ENCODE measurements around the gene MYO15A.

The MYO15A gene

DNA sequence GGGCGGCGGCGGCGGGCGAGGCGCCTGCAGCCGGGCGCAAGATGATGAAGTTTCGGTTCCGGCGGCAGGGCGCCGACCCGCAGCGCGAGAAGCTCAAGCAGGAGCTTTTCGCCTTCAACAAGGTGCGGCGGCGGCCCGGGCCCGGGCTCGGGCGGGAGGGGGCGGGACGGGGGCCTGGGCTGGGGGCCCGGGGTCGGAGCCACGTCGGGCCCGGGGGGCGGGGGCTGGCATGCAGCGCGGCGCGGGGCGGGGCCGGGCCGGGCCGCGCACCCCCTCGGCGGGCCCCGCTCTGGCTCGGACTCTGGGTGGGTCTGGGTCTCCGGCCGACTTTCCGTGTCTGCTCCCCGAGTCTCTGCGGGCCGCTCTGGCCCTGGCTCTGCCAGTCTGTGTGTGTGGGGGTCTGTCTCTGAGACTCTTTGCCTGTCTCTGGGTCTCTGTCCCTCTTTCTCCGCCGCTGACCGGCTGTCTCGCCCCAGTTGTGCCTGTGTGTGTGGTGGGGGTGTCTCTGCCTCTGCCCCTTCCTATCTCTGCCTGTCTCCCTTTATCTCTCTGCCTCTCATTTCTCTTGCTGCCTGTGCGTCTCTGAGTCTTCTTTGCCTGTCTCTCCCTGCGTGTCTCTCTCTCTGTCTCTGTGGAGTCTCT, 117.2 kb downstream of the MYO15A start:
- Histone ChIP-seq H3K9me3 (ENCODE audit: insufficient read depth, low read length, severe bottlenecking) (no peaks in the 10 kb centered on the region), H3K27me3 (ENCODE audit: insufficient read depth, low read length, poor library complexity) (no peaks in the 10 kb centered on the region), H3K36me3 (ENCODE audit: insufficient read depth, low read length) (no peaks in the 10 kb centered on the region), H3K79me2 (ENCODE audit: insufficient read depth, low read length) (peaks cover 46% of the 10 kb centered on the region), H4K20me1 (ENCODE audit: insufficient read depth, low read length) (peaks cover 37% of the 10 kb centered on the region), H2AFZ (ENCODE audit: low read depth, low read length) (peak overlapping the region; percentile 92), H3K4me2 (ENCODE audit: insufficient read depth, low read length) (peak overlapping the region; percentile 90), H3K4me1 (ENCODE audit: insufficient read depth, low read length) (peaks cover 34% of the 10 kb centered on the region), H3K4me3 (ENCODE audit: low read depth in 1 of 2, low read length in 2 of 2) (peak overlapping the region; percentile 48 to 83), H3K27ac (ENCODE audit: low read length) (peak overlapping the region; percentile 55), H3K9ac (ENCODE audit: low read depth, low read length) (peak overlapping the region; percentile 61)
- DNase-seq: no peak
- ATAC-seq (ENCODE audit: insufficient read depth, low read depth): peak; percentile 22
- TF ChIP-seq, protein P1, sequence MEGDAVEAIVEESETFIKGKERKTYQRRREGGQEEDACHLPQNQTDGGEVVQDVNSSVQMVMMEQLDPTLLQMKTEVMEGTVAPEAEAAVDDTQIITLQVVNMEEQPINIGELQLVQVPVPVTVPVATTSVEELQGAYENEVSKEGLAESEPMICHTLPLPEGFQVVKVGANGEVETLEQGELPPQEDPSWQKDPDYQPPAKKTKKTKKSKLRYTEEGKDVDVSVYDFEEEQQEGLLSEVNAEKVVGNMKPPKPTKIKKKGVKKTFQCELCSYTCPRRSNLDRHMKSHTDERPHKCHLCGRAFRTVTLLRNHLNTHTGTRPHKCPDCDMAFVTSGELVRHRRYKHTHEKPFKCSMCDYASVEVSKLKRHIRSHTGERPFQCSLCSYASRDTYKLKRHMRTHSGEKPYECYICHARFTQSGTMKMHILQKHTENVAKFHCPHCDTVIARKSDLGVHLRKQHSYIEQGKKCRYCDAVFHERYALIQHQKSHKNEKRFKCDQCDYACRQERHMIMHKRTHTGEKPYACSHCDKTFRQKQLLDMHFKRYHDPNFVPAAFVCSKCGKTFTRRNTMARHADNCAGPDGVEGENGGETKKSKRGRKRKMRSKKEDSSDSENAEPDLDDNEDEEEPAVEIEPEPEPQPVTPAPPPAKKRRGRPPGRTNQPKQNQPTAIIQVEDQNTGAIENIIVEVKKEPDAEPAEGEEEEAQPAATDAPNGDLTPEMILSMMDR (IDR thresholded peaks at IDR 0.05; ENCODE audit: borderline replicate concordance, extremely low read depth, low read length, poor library complexity, severe bottlenecking): no peak
- TF ChIP-seq EZH2 (IDR thresholded peaks at IDR 0.05; ENCODE audit: borderline replicate concordance, low read depth, low read length, severe bottlenecking): no peak

DNA sequence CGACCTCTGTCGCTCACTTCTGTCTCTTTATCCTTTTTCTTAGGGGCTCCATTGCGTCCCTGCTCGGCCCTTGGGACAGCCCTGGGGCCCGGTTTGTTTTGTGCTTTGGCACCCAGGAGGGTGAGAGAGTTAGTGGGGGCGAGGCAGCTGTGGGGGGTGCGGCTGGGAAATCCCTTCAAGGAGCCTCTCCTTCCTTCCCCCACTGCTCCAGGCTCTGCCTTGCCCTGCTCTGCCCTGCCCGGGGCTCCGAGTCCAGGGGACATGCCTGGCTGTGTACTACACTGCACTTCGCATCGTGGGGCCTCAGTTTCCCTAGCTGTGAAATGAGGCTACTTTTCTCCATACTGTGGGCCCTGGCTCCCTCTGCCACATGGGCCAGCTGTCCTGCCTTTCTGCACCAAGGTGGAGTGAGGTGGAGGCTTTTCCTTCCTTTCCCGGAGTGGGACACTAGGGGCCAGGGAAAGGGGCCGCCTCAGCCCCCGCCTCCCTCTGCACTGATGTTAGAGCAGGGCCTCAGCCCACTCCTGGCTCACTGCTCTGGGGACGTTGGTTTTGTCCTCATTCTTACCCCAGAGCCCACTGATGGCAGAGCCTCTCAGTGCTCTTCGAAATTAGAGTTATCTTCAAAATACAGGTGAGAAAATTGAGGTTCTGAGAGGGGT, 117.9 kb downstream of the MYO15A start:
- H3K36me3 ChIP-seq (ENCODE audit: insufficient read depth, low read length): no peaks in the 10 kb centered on the region
- H3K27me3 ChIP-seq (ENCODE audit: insufficient read depth, low read length, poor library complexity): no peaks in the 10 kb centered on the region
- peak overlapping the region; percentile 61 for H3K9ac ChIP-seq (ENCODE audit: low read depth, low read length)
- no peaks in the 10 kb centered on the region for H3K9me3 ChIP-seq (ENCODE audit: insufficient read depth, low read length, severe bottlenecking)
- H3K4me1 ChIP-seq (ENCODE audit: insufficient read depth, low read length): peaks cover 34% of the 10 kb centered on the region
- peak overlapping the region; percentile 48 to 83 for H3K4me3 ChIP-seq (ENCODE audit: low read depth in 1 of 2, low read length in 2 of 2)
- DNase-seq (peak; percentile 16), ATAC-seq (ENCODE audit: insufficient read depth, low read depth) (peak; percentile 4; the same call in 2 of the 3 replicates)
- H3K4me2 ChIP-seq (ENCODE audit: insufficient read depth, low read length): peak overlapping the region; percentile 90
- peak overlapping the region; percentile 92 for H2AFZ ChIP-seq (ENCODE audit: low read depth, low read length)
- H3K79me2 ChIP-seq (ENCODE audit: insufficient read depth, low read length): peaks cover 46% of the 10 kb centered on the region
- TF ChIP-seq, protein P1 (IDR thresholded peaks at IDR 0.05; ENCODE audit: borderline replicate concordance, extremely low read depth, low read length, poor library complexity, severe bottlenecking): no peak
- TF ChIP-seq EZH2 (IDR thresholded peaks at IDR 0.05; ENCODE audit: borderline replicate concordance, low read depth, low read length, severe bottlenecking): no peak
- H4K20me1 ChIP-seq (ENCODE audit: insufficient read depth, low read length): peaks cover 37% of the 10 kb centered on the region
- peak overlapping the region; percentile 55 for H3K27ac ChIP-seq (ENCODE audit: low read length)

DNA sequence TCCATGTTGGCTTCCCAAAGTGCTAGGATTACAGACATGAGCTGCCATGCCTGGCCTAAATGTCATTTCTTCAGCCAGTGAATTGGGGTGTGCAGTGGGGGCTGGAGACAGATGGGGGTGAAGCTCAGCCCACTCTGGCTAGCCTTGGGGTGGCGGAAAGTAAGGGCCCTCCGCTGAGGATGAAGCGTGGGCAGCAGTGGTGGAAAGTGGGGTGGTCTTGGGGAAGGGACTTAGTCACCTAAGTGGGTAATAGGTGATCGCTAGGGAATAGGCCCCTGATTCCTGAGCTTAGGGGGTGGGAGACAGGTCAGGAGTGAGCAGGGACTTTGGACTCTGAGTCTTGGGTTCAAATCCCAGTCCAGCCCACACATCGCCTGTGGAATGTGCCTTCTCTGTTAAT, 119.1 kb downstream of the MYO15A start:
- H3K27ac ChIP-seq (ENCODE audit: low read length): no peak overlapping the region
- H3K9me3 ChIP-seq (ENCODE audit: insufficient read depth, low read length, severe bottlenecking): no peaks in the 10 kb centered on the region
- no peak for ATAC-seq (ENCODE audit: insufficient read depth, low read depth)
- H3K79me2 ChIP-seq (ENCODE audit: insufficient read depth, low read length): peaks cover 49% of the 10 kb centered on the region
- H3K4me1 ChIP-seq (ENCODE audit: insufficient read depth, low read length): peaks cover 34% of the 10 kb centered on the region
- H4K20me1 ChIP-seq (ENCODE audit: insufficient read depth, low read length): peaks cover 41% of the 10 kb centered on the region
- no peak overlapping the region for H2AFZ ChIP-seq (ENCODE audit: low read depth, low read length)
- H3K27me3 ChIP-seq (ENCODE audit: insufficient read depth, low read length, poor library complexity): no peaks in the 10 kb centered on the region
- peaks cover 8% of the 10 kb centered on the region for H3K36me3 ChIP-seq (ENCODE audit: insufficient read depth, low read length)
- H3K4me2 ChIP-seq (ENCODE audit: insufficient read depth, low read length): peak overlapping the region; percentile 90; the same call in 1 of the 2 replicates
- H3K9ac ChIP-seq (ENCODE audit: low read depth, low read length): 0 out of 2 replicates have a peak overlapping the region, but pooled peaks have one; percentile 15
- TF ChIP-seq, protein P1 (IDR thresholded peaks at IDR 0.05; ENCODE audit: borderline replicate concordance, extremely low read depth, low read length, poor library complexity, severe bottlenecking): no peak
- TF ChIP-seq EZH2 (IDR thresholded peaks at IDR 0.05; ENCODE audit: borderline replicate concordance, low read depth, low read length, severe bottlenecking): no peak
- no peak for DNase-seq
- no peak overlapping the region for H3K4me3 ChIP-seq (ENCODE audit: low read depth in 1 of 2, low read length in 2 of 2)
